Esophagus muscularis mucosa (tissue), 4 donors: Measurements from ENCODE around the gene MATN1. TPM values are rescaled to one million over a fixed set of nuclear protein-coding genes. Genes with fewer than 3 reads are reported as not detected.

Source experiments
- DNase-seq: peaks from one replicate; pipeline ENCODE4 v3.0.0-alpha.2; 2017; ENCODE audit errors: extremely low spot score
- H3K27ac ChIP-seq, 4 donors: fragments of 200-600 bp; sonication (generic); replicated peaks in 1 of 4; 1 replicate in 3 of 4; 2 replicates in 1 of 4; pipeline ENCODE4 v1.5.1; 2016 to 2019; ENCODE audit warnings: mild to moderate bottlenecking in 1 of 4
- H3K27me3 ChIP-seq, 4 donors: fragments of 200-600 bp; sonication (generic); one replicate each; pipeline versions ENCODE4 v1.5.1 to v1.6.0; 2016 to 2019
- H3K36me3 ChIP-seq, 4 donors: fragments of 200-600 bp; sonication (generic); one replicate each; pipeline ENCODE4 v1.5.1; 2016 to 2019
- H3K4me1 ChIP-seq, 4 donors: fragments of 200-600 bp; sonication (generic); one replicate each; pipeline ENCODE4 v1.5.1; 2016 to 2019
- H3K4me3 ChIP-seq, 4 donors: fragments of 200-600 bp; sonication (generic); 1 replicate in 2 of 4; 2 replicates in 2 of 4; pipeline ENCODE4 v1.5.1; 2016 to 2019; ENCODE audit warnings: mild to moderate bottlenecking in 4 of 4, moderate library complexity in 1 of 4
- H3K9me3 ChIP-seq, 4 donors: fragments of 200-600 bp; sonication (generic); 1 replicate in 3 of 4; 2 replicates in 1 of 4; pipeline ENCODE4 v1.5.1; 2016 to 2019
- EP300 ChIP-seq: sonication (generic); formaldehyde crosslinking; IDR thresholded peaks from one replicate; pipeline ENCODE4 v1.6.1; 2017; ENCODE audit warnings: antibody characterized with exemption
- POLR2A ChIP-seq: fragments of 450-650 bp; IDR thresholded peaks from one replicate; pipeline ENCODE4 v1.6.1; 2017; ENCODE audit warnings: antibody characterized with exemption, moderate library complexity, mild to moderate bottlenecking, low read depth
- POLR2AphosphoS5 ChIP-seq, 2 donors: sonication (generic); formaldehyde crosslinking; IDR thresholded peaks; one replicate each; pipeline ENCODE4 v1.6.1; 2017; ENCODE audit warnings: antibody characterized with exemption in 2 of 2
- WGBS: methylation state at CpG from one replicate; pipeline ENCODE4 v1.1.5; 2018; 5-methylcytosine and 5-hydroxymethylcytosine counted together
- intact Hi-C: fragments of 100-400 bp; cut with DNase I; formaldehyde crosslinking; loops from one replicate; pipeline ENCODE4 v1.15.1; 2023
- total RNA-seq, 4 donors: library from RNA; depleted of rRNA; stranded (reverse); fragments of >200 nt; gene quantifications; one replicate each; pipeline versions ENCODE4 v1.1.0 to v1.2.1, GENCODE V29; 2016
- TF ChIP-seq, protein P1 (sequence below), 3 experiments: fragments of 200-600 bp in 2 of 3; fragments of 450-650 bp in 1 of 3; sonication (generic) in 2 of 3; IDR thresholded peaks; one replicate each; pipeline ENCODE4 v1.5.1; 2017 to 2019; ENCODE audit warnings: antibody characterized with exemption in 3 of 3, mild to moderate bottlenecking in 2 of 3, moderate library complexity in 1 of 3

MATN1 gene
- total RNA-seq, 4 donors from 2014 or later, result not detected

DNA sequence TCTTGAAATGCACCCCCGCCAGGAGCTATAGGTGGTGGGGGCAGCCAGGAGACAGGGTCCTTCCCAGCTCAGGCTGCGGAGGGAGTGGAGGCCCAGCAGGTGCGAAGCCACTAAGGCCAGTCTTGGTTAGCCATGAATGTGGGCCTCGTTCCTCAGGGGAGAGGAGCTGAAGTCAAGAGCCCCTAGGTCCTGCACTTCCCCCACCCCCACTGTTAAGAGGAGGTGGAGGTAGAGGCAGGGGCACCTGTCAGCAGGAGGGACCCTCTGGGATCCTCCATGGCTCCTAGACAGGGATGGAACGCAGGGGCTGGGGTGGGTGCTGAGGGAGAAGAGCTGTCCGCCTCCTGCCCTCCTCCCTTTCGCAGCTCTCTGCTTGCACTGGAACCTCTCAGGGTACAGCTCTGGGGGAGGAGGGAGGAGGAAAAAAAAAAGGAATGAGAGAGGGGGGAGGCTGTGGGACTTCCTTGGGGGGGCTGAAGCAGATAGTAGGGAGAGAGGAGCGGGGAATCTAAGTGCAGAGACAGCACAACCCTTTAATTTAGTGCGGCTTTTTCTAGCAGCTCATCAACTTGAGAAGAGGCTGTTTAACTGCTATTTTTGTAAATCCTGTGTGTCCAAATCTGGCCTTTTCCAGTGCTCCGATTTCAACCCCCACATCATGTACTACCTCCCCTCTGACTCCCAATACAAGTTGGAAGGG lies 37.0 kb downstream of the MATN1 start:
- no peak for DNase-seq
- H3K36me3 ChIP-seq, result no peaks in the 10 kb centered on the region
- no peak overlapping the region for H3K27ac ChIP-seq
- peaks cover 0 to 17% (median 11%) of the 10 kb centered on the region in 4 donors for H3K4me1 ChIP-seq
- H3K9me3 ChIP-seq, result no peaks in the 10 kb centered on the region
- peaks cover 0 to 37% (median 15%) of the 10 kb centered on the region in 4 donors for H3K27me3 ChIP-seq
- WGBS, result 60% methylated on average over 10 of the region's 10 CpGs
- H3K4me3 ChIP-seq, result no peak overlapping the region
- TF ChIP-seq EP300, result no peak
- TF ChIP-seq, protein P1, sequence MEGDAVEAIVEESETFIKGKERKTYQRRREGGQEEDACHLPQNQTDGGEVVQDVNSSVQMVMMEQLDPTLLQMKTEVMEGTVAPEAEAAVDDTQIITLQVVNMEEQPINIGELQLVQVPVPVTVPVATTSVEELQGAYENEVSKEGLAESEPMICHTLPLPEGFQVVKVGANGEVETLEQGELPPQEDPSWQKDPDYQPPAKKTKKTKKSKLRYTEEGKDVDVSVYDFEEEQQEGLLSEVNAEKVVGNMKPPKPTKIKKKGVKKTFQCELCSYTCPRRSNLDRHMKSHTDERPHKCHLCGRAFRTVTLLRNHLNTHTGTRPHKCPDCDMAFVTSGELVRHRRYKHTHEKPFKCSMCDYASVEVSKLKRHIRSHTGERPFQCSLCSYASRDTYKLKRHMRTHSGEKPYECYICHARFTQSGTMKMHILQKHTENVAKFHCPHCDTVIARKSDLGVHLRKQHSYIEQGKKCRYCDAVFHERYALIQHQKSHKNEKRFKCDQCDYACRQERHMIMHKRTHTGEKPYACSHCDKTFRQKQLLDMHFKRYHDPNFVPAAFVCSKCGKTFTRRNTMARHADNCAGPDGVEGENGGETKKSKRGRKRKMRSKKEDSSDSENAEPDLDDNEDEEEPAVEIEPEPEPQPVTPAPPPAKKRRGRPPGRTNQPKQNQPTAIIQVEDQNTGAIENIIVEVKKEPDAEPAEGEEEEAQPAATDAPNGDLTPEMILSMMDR (IDR thresholded peaks at IDR 0.05), result no peak
- no peak for TF ChIP-seq POLR2A
- no peak for TF ChIP-seq POLR2AphosphoS5 (IDR thresholded peaks at IDR 0.05)
- intact Hi-C loops, result no loop called here

DNA sequence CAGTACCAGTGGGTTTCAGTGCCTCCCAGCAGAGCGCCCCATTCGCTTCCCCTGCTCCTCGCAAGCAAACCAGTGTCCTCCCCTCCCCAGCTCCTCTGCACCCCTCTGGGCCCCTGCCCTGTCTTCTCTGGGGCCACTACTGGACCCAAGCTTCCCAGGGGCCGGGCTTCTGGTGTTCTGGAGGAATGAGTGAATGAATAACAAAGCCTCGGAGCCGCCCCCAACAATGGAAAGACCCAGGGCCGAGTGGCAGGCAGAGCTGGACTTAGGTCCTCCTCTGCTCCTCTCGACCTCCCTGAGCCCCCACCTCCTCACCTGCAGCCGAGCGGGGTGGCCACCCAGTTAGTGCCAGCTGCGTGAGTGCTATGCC lies 37.6 kb downstream of the MATN1 start:
- Histone ChIP-seq H3K4me3 (peak overlapping the region in 1 of 4 donors; percentile 14), H3K27me3 (peaks cover 0 to 37% (median 15%) of the 10 kb centered on the region in 4 donors), H3K4me1 (peaks cover 0 to 23% (median 15%) of the 10 kb centered on the region in 4 donors), H3K9me3 (no peaks in the 10 kb centered on the region), H3K27ac (no peak overlapping the region), H3K36me3 (no peaks in the 10 kb centered on the region)
- DNase-seq, result no peak
- intact Hi-C loops, result no loop called here
- 55% methylated on average over 11 of the region's 11 CpGs for WGBS
- TF ChIP-seq, protein P1 (IDR thresholded peaks at IDR 0.05), result no peak
- no peak for TF ChIP-seq POLR2AphosphoS5 (IDR thresholded peaks at IDR 0.05)
- no peak for TF ChIP-seq EP300
- no peak for TF ChIP-seq POLR2A

DNA sequence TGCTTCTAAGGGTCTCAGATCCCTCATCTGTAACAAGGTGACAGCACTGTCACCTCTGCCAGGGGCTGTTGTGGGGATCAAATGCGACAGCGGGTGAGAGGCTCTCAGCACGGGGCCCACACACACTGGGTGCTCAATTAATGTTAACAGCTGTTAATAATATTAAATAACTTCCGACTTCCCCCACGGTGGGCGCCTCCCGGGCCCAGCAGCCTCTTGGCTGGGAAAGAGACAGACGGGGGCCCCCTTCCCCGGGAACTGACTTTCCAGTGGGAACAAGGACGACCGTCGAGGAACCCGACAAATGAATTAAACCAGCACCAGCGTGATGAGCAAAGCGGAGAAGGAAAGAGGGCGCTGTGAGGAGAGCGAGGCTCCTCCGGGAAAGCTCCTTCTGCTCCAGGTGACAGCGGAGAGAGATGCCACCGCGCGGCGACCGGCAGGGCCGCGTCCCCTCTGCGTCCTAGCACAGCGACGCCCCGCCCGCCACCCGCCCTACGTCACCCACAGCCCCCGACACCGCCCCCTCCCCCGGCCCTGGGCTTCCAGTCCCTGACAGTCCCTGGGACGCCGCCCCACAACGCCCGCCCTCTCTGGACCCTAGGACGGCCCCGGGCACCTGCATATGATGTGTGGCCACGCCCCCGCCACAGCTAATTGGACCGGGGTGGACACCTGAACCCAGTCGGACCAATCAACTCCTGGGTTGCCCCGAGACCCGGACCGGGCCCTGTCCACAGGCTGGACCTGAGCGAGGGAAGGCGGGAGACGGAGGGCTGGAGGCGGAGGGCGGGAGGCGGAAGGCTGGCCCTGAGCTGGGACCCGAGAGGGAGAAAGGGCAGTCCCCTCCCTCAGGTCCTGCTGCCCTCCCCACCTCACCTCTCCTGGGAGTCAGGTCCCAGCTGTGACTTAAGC lies 38.2 kb downstream of the MATN1 start:
- Histone ChIP-seq H3K27me3 (peaks cover 0 to 37% (median 15%) of the 10 kb centered on the region in 4 donors), H3K36me3 (no peaks in the 10 kb centered on the region), H3K4me3 (peak overlapping the region in 3 of 4 donors; percentile 14 to 18 (median 14)), H3K27ac (no peak overlapping the region), H3K4me1 (peaks cover 0 to 26% (median 21%) of the 10 kb centered on the region in 4 donors), H3K9me3 (no peaks in the 10 kb centered on the region)
- TF ChIP-seq, protein P1 (IDR thresholded peaks at IDR 0.05), result no peak
- TF ChIP-seq EP300, result no peak
- TF ChIP-seq POLR2A, result no peak
- TF ChIP-seq POLR2AphosphoS5 (IDR thresholded peaks at IDR 0.05), result no peak
- intact Hi-C loops, result no loop called here
- no peak for DNase-seq
- whole genome bisulfite sequencing, result 23% methylated on average over 25 of the region's 56 CpGs

DNA sequence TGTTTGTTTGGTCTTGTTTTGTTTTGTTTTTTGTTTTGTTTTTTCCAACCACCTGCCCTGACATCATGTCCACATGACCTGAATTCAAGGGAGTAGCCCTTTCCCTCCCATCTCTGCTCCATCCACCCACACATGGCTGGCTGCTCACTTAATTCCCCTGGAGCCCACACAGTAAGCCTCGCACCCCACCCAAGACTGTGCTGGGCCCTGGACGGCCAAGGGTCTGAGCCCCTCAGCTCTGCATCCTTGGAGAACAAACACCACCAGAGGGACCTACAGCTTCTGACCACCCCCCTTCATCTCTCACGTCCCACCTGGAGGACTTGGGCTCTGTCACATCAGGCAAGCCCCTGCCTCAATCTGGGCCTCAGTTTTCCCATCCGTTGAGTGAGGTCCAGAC lies 39.1 kb downstream of the MATN1 start:
- Histone ChIP-seq H3K4me1 (peaks cover 0 to 30% (median 27%) of the 10 kb centered on the region in 4 donors), H3K36me3 (no peaks in the 10 kb centered on the region), H3K4me3 (no peak overlapping the region), H3K27ac (no peak overlapping the region), H3K9me3 (no peaks in the 10 kb centered on the region), H3K27me3 (peaks cover 0 to 37% (median 15%) of the 10 kb centered on the region in 4 donors)
- no peak for DNase-seq
- TF ChIP-seq POLR2AphosphoS5 (IDR thresholded peaks at IDR 0.05), result no peak
- TF ChIP-seq EP300, result no peak
- TF ChIP-seq POLR2A, result no peak
- TF ChIP-seq, protein P1 (IDR thresholded peaks at IDR 0.05), result no peak
- WGBS, result 81% methylated on average over 4 of the region's 4 CpGs
- intact Hi-C loops, result no loop called here
